GM18520 (cell line): Measurements from ENCODE around the gene CDK6.

Source experiments
- ATAC-seq: cut with Tn5 transposase; IDR thresholded peaks from one replicate; pipeline ENCODE4 v1.9.1; 2021; ENCODE audit not compliant: unreplicated experiment

The CDK6 gene

DNA sequence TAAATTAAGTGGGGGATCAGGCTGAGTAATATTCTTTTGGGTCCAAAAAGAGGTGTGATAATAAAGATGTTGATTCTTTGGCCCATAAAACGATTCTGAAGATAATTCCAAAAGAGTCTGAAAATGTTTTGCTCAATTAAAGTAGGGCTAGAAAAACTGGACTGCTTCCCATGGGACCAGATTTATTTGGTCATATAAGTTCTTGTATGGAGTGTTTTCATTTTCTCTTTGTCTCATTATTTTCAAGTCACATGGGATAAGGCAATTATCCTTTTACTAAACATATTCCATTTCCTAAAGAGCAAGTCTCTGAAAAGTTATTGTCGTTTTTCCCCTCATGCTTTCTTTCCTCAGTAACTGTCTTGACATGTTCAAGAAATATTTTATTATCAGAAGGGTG is 41.5 kb downstream of the CDK6 start:
- no peak for ATAC-seq

DNA sequence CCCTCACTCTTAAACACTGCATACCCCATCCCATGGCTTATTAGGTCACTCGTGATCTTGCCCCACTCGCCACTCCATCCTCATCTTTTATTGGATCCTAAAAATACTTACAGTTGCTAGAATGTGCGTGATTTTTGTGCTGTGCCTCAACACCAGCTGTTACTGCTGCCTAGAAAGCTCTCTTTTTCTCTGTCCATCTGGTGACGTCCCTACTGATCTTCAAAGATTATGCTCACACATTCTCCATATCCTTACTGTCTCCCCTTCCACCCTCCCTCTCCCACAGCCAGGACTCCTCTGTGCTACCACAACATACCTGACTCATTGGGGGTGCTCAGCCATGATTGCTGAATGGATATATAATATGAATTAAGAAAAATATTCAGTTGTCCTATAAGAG is 42.0 kb downstream of the CDK6 start:
- ATAC-seq: no peak

DNA sequence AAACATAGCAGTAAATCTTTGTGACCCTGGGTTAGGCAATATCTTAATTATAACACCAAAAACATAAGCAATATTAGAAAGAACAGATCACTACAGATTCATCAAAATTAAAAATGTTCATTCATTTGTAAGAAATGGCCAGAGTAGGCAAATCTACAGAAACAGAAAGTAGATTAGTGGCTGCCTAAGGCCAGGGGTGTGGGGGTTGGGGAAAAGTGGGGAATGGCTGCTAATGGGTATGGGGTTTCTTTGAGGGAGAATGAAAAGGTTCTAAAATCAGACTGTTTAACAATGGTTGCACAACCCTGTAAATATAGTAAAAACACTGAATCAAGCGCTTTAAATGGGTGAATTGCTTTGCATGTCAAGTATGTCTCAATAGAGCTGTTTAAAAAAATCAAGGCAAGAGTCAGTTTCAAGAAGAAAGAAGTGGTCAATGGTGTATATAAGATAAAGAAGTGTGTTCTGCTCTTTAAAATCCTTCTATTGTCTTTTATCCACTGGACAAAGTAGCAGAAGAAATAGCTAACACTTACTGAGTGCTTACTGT is 42.6 kb downstream of the CDK6 start:
- no peak for ATAC-seq

DNA sequence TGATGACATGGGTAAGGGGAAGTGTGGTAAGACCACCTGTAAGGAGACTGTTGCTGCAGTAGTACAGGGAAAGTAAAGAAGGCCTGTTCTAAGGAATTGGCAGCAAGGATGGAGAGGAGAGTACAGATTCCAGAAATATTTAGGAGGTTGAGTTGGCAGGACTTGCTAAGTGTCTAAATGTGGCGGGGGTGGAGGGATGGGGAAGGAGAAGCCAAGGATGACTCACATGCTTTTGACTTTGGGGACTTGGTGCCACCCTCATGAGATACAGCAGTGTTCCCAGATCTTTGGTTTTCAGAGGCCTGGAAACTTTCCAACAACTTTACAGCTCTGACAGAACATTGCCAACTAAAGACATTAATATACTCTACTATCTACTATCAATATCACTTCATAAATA is 45.4 kb downstream of the CDK6 start:
- no peak for ATAC-seq

DNA sequence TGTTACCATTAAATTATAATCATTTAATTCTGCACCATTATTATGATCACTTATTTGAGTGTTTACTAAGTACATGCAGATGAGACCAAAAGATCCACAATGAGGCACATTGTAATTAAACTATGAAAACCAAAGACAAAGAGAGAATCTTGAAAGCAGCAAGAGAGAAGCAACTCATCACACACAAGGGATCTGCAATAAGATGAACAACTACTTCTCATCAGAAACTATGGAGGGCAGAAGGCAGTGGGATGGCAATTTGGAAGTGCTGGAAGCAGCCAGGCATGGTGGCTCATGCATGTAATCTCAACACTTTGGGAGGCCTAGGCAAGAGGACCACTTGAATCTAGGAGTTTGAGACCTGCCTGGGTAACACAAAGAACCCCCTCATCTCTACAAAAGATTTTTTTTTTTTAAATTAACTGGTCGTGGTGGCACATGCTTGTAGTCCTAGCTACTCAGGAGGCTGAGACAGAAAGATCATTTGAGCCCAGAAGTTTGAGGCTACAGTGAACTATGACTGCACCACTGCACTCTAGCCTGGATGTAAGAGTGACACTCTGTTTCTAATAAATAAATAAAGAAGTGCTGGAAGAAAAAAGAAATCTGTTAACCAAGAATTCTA is 47.7 kb downstream of the CDK6 start:
- no peak for ATAC-seq

DNA sequence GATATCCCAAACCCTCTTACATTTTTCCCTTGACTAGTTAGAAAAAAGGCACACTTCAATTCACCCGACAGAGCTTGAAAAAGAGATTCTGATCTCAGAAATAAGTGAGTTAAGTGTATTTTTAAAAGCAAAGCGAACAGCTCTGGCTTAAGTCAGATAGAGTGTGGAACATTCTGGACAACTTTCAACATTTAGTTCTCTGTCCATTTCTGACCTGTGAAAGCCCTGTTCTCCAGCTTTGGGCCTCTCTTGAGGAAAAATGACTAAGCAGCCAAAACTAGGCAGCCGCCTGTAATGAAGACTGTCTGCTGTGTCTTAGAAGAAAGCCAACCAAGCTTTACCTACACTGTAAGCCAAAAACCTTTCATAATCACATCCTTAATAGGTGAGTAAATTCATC is 50.5 kb downstream of the CDK6 start:
- no peak for ATAC-seq

DNA sequence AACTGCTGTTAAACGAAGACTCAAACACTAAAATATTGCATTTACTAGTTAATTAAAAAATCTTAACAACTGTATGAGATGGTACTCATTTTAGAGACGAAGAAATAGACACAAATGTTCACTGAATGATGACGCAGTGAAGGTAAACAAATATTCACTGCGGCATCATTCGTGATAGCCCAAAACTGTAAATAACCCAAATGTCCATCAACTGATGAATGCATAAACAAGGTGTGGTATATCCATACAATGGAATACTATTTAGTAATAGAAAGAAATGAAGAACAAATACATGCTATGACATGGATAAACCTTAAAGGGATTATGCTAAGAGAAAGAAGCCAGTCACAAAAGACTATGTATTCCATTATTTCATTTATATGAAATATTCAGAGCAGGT is 51.4 kb downstream of the CDK6 start:
- no peak for ATAC-seq

DNA sequence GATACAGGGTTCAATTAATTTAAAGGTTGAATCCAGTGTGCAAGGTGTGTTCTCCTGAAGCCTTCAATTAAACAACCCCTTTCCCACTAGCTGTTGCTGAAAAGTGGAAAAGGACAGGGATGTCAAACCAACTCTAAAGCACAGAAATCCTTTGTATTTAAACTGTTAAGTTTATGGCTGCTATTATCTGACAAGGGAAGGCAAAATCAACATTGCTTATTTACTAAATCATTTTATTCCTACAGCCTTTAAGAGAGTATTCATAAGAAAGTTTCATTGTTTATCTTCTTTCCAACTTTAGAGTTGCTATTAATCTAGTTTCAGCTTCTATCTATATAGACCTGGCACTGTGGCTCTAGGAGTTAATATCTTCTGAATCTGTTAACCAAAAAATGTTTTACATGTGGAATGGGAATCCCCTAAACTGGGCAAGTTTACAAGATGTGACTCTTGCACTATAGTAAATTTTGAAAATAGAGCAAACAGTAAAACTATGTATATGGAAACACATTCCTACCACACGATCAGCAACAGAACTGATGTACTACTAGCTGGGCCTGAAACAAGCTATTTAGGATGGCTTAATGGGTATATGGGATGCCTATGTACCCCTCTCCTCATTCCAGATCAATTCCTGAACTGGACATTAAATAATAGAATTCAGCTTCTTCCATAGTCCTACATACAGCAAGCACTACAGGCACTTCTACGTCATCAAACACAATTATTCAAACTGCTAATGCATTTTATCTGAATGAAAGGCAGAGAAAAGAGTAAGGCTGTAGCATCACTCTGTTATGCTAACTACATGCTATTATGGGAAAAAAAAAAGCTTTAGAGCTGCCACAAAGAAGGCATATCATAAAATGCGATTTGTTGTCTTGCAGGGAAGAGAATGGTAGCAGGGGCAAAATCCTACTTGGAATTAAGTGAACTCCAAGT is 52.8 kb downstream of the CDK6 start:
- peak; percentile 42 for ATAC-seq

DNA sequence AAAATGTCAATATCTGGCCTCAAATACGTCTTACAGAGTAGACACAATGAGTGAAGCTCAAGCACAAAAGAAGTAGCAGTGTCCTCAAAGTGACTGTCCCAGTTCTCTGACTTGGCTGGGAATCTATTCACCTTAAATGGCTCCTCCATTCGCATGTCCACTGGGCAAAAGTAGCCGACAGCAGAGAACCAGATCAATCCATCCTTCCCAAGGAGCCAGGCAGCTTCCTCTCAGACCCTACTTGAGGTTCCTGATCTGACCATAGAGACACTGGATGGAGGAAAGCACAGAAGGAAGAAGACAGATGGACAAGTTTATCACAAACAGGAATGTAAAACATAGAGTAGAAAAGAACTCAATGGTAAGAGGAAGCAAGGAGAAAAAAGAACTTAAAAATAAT is 53.5 kb downstream of the CDK6 start:
- ATAC-seq: no peak

DNA sequence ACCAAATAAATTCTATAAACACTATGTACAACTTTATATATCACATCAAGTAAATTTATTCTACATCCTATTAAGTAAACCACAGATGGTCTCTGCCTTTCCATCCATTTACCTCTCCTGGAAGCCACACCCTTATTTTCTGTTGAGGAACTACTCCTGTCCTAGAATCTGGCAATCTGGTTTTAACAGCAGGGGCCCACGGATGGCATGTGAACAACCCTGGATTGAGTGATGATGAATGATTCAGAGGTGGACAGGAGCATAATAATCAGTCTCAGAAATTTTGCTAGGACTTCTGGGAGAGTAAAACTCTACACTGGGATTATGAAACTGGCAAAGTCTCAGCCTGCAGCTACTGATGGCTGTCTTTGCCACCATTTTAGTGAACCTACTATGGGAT is 54.1 kb downstream of the CDK6 start:
- no peak for ATAC-seq

DNA sequence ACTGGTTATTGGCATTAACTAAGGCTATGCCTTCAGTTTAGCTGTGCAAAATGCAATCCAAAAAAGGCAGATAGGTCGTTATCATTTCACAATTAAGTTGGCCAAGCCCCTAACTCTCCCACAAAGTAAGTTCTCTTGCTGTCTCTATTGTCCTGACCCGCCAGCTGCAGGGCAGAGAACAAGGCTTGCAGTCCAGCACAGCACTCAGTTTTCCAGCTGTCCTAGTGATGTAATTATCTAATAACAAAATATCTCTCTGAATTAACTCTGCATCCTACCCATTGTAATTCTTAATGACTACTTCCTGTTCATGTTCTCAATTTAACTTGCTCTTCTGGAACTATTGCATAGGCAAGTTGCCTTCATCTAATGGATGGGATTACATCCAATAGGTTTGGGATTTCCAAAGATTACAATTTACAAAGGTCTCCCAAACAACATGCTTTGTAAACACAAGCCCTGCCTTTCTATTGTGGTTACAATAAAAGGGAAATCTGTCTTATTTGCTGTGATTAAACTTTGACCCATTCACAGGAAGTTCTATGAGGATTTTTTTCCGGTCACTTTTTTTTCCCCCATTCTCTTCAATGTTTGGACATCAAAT is 55.2 kb downstream of the CDK6 start:
- no peak for ATAC-seq

DNA sequence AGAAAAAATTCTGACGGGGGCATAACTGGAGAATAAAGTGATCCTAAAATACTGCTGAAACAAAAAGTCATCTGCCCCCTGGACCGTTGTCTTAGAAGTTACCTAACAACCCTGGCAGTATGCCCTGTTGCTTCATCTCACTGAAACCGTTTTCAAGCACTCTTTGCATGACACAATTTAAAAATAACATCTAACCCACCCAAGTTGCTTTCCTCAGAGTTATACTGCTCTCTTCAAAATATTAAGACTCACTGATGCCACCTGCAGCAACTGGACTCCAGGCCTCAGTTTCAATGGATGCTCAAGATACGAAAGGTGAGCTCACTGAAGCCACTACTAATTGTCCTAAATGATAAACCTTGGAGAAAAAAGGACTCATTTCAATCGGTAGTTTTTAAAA is 57.4 kb downstream of the CDK6 start:
- ATAC-seq: no peak

DNA sequence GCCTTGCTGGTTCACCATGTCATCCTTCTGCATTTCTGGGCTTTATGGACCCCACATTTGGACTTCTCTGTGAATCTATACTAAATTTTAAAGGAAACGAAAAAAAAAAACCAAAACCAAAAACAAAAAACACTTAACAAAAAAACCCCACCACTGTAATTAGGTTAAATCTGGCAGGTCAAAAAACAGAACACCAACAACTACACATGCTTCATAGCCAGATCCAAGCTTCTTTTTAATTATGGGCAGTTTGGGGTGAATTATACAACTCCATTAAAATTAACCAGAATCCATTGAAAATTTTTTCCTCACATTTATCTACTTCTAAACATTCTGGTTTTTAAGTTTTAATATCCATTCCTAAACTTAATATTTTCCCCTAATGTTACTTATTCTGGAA is 58.4 kb downstream of the CDK6 start:
- no peak for ATAC-seq

DNA sequence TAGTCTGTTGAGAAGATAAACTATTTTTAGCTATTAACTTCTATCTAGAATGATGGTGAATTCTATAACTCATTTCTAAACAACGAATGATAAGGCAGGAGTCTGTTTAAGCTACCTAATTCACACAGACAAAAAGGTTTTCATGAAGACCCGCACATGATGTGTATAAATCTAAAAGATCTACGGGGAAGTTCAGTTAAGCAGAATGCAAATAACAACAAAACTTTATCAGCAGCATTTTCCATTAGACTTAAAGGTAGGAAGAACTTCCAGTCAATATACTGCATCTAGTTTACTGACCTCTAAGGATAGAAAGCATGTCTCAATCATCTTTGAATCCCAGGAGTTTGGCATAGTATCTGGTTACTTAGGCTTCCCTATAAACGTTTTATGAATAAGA is 62.6 kb downstream of the CDK6 start:
- ATAC-seq: no peak

DNA sequence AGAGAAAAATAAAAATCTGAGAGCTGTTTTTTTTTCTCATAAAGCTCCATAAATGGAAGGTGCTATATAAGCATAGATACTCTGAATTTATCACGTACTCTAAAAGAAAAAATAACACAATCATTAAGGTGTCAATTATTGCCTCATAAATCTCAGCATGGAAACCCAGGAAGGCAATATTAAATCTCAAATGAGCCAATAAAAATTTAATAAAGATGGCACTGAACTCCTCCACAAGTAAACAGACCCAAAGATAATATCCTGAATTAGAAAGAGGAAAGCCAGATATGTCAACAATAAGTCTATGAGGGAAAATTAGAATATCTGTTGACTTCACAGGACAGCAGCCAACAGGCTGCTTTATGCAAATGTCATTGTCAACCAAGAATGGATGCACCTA is 66.5 kb downstream of the CDK6 start:
- ATAC-seq: no peak

DNA sequence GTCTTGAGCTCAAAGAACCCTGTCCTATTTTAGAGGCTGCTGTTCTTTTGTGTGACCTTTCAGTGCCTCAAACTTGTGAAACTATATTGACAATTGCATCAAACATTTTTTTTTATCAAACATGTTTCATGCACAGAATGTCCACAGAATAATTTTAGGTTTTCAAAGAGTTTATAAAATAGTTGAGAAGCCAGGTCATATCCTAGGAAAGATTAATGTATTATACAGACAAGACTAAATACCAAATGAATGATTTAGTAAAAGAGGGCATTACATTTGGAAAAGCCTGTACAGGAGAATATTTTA is 67.0 kb downstream of the CDK6 start:
- ATAC-seq: no peak

DNA sequence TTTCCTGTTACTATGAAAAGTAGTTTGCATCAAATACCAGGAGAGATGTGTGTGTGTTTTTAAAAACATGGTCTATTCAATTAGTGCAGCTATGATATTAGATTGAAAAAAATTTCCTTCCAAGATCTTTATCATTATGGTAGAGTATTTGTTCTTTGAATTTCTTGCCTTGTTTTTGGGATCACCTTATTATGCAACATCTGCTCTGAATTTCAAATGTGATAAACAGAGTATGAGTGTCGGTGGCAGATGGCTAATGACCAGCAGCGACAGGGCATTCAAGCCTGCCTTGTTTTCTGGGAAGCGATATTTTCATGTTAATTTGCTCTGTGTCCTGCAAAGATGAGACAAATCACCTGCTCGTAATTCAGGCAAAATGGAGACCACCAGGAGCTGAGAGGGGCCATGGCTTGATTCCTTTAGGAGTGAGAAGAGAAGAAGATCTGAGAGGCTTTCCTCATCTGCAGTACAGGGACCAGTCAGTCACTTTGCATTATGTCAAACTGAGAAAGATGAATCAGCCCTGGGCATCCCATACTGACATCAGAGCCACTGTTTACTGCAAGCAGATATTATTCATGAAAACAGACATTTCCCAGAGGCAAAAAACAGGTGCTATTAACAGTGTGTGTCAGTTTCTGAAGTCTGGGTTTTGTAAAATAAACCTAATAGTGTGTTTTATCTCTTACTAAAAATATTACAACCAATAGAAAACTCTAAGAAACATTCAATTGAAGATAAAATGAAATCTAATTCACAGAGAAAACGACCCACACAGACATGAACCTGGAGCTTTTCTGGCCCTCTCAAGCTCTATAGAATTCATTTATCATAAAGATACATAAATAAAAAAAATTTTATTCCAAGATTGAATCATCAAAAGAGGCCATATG is 67.6 kb downstream of the CDK6 start:
- peak; percentile 90 for ATAC-seq

DNA sequence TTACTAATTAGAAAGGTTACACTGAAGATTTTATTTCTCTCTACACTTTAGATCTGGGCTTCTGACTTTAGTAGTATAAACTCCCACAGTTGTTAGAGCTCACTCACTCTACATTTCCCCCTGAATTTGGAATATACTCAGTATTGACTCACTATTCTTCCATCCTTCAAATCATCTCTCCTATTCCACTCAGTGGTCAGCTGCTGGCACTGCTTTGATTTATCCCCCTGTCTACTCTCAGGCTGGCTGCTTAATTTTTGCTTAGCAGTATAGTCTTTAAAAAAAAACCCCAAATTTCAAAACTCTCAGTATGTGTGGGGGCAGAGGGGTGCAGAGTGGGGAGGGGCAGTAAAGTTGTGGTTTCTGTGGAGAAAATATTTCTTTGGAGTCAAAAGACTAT is 68.9 kb downstream of the CDK6 start:
- ATAC-seq: no peak

DNA sequence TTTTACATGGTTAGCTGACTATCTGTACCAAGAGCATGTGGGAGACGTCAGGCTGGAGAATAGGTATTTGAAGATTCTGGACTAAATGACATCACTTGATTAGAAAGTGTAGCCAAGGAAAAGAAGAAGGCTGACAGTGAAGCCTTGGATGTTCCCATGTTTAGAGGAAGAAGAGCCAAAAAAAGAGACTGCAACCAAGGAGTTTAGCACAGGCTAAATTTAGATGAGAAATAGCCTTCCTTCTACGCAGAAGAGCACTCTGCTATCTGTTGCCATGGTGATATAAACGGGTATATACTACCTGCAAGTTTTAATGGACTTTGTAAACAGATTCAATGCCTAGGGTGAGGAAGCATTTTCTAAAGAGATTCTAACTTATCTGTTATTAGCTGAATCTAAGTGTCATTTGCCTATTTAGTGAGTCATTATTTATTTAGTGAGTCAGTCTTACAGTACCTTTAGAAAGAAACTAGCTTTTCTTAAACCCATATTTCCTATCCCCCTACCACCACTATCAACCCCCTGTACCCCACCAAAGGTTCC is 69.8 kb downstream of the CDK6 start:
- ATAC-seq: no peak

DNA sequence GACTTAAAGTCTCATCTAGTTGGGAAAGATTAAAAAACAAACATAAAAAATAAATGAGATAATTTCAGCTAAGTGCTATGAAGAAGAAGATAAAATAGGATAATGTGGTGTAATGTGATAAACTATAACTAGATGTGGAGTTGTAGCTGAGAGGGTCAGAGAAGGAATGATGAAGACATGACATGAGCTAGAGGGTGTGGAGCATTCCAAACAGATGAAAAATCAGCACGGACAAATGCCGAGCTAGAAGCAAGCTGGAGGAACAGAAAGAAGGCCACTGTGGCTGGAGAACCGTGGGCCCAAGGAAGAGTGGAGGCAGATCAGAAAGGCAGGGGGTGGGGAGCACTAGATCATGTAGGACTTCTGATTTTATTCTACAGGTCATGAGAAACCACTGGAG is 70.6 kb downstream of the CDK6 start:
- no peak for ATAC-seq
